GM12891 (cell line): Measurements from ENCODE around the gene SORBS1.

Experiments
- PAX5 ChIP-seq: IDR thresholded peaks from 2 replicates; pipeline ENCODE4 v1.6.1; 2011; ENCODE audit warnings: low read length, moderate library complexity, mild to moderate bottlenecking; ENCODE audit not compliant: insufficient read depth, severe bottlenecking
- POLR2A ChIP-seq: IDR thresholded peaks from 2 replicates; pipeline ENCODE4 v1.6.1; 2011; ENCODE audit warnings: low read depth, low read length, control low read depth
- POLR2AphosphoS5 ChIP-seq: IDR thresholded peaks from 2 replicates; pipeline ENCODE4 v1.6.1; 2011; ENCODE audit warnings: low read depth, low read length, control low read depth
- POU2F2 ChIP-seq: IDR thresholded peaks from 2 replicates; pipeline ENCODE4 v1.6.1; 2011; ENCODE audit warnings: low read depth, mild to moderate bottlenecking, control low read depth, low read length, moderate library complexity
- SPI1 ChIP-seq: IDR thresholded peaks from 2 replicates; pipeline ENCODE4 v1.6.1; 2011; ENCODE audit warnings: low read depth, low read length, control low read depth
- TAF1 ChIP-seq: IDR thresholded peaks from 2 replicates; pipeline ENCODE4 v1.6.1; 2011; ENCODE audit warnings: low read depth, low read length, control low read depth

- TF ChIP-seq POLR2AphosphoS5 (no peak), POLR2A (no peak), TAF1 (no peak), SPI1 (no peak), PAX5 (no peak), POU2F2 (no peak)
Observed at GRCh38 chr10:95509251-95509650, 51.9 kb downstream of the SORBS1 start.
